LNCAP (cell line): ENCODE results near the gene PRRC2A.

Experiments
- CTCF ChIP-seq: fragments of 450-650 bp; IDR thresholded peaks from 2 replicates; pipeline ENCODE4 v1.5.1; 2017; ENCODE audit warnings: mild to moderate bottlenecking

Gene PRRC2A

GRCh38 chr6:31665501-31666336 lies 45.2 kb downstream of the PRRC2A start, which contains the start of gene CSNK2B:
Gene CSNK2B (plus strand): TSS chr6:31666080. CDS start chr6:31666832, 752 bp downstream.
- no peak for TF ChIP-seq CTCF

- no peak for TF ChIP-seq CTCF
Measured at GRCh38 chr6:31666337-31666965, 45.9 kb downstream of the PRRC2A start.

GRCh38 chr6:31669676-31670075 lies 49.2 kb downstream of the PRRC2A start, which contains the start of gene LY6G5B:
Gene LY6G5B (plus strand): TSS chr6:31669976. CDS start chr6:31670951, 975 bp downstream.
- no peak for TF ChIP-seq CTCF

GRCh38 chr6:31676322-31676903 lies 55.9 kb downstream of the PRRC2A start:
- TF ChIP-seq CTCF: no peak

- TF ChIP-seq CTCF: no peak
Measured at GRCh38 chr6:31676904-31677303, 56.4 kb downstream of the PRRC2A start.

- TF ChIP-seq CTCF: no peak
Measured at GRCh38 chr6:31677955-31678354, 57.4 kb downstream of the PRRC2A start.

- peak; percentile 63 for TF ChIP-seq CTCF
Measured at GRCh38 chr6:31680226-31681134, 60.0 kb downstream of the PRRC2A start, which contains the start of gene LY6G5C. Gene LY6G5C (minus strand): TSS chr6:31681067. CDS start chr6:31680373, 694 bp downstream.
